ENCODE measurements around the gene PAQR5. TPM values are rescaled to one million over a fixed set of nuclear protein-coding genes. Genes with fewer than 3 reads are reported as not detected.
A peak's percentile ranks its signal among the peaks of the same experiment; 100 is the strongest.

PAQR5 gene
- total and polyA plus RNA-seq, 9 of the 15 experiments (the other 6 are each of a cell fraction or from before 2014, with no cell fraction given) = 0.04 to 0.08 TPM; not detected in 7

DNA sequence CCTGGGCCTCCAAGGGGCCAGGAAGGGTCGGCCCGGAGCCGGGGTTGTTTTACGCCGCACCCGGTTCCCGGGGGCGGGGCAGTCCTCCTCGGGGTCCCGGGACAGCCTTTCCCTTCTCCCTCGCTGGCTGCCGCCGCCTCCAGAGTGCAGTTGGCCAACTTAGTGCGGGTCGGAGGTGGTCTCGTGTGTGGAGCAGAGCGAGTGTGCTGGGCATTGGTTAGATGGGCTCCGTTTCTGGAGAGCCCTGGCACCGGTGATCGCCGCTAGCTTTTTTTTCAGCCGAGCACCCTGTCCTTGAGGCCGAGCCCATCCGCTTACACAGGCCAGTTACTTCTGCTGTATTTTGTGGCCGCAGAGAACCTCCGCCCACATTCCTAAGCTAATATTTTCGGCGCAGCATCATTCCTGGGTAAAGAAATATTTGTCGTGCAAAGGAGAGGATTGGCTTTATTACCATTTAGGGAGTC lies 116.0 kb downstream of the PAQR5 start (continued):
- TF ChIP-seq, protein P1, sequence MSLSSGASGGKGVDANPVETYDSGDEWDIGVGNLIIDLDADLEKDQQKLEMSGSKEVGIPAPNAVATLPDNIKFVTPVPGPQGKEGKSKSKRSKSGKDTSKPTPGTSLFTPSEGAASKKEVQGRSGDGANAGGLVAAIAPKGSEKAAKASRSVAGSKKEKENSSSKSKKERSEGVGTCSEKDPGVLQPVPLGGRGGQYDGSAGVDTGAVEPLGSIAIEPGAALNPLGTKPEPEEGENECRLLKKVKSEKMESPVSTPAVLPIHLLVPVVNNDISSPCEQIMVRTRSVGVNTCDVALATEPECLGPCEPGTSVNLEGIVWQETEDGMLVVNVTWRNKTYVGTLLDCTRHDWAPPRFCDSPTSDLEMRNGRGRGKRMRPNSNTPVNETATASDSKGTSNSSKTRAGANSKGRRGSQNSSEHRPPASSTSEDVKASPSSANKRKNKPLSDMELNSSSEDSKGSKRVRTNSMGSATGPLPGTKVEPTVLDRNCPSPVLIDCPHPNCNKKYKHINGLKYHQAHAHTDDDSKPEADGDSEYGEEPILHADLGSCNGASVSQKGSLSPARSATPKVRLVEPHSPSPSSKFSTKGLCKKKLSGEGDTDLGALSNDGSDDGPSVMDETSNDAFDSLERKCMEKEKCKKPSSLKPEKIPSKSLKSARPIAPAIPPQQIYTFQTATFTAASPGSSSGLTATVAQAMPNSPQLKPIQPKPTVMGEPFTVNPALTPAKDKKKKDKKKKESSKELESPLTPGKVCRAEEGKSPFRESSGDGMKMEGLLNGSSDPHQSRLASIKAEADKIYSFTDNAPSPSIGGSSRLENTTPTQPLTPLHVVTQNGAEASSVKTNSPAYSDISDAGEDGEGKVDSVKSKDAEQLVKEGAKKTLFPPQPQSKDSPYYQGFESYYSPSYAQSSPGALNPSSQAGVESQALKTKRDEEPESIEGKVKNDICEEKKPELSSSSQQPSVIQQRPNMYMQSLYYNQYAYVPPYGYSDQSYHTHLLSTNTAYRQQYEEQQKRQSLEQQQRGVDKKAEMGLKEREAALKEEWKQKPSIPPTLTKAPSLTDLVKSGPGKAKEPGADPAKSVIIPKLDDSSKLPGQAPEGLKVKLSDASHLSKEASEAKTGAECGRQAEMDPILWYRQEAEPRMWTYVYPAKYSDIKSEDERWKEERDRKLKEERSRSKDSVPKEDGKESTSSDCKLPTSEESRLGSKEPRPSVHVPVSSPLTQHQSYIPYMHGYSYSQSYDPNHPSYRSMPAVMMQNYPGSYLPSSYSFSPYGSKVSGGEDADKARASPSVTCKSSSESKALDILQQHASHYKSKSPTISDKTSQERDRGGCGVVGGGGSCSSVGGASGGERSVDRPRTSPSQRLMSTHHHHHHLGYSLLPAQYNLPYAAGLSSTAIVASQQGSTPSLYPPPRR (CRISPR knock-in tag; IDR thresholded peaks at IDR 0.05; ENCODE audit: borderline replicate concordance) = no peak

DNA sequence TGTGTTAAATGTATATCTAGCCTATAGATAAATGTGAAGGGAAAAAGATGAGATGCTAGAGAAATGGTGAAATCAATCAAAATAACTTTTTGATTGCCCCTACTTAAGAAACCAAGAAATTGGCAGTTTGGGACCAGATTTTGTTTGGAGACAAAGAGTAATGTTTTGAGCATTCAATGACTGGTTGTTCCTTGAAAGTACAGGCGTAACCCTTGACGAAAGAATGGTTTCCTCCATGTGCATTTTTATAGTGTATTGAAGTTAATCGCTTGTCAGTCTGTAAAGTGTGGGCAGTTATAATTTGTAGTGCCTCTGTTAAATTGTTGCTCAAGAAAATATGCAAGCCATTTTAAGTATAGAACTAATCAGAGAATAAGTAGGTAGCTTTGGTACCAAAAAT lies 116.7 kb downstream of the PAQR5 start:
- 3% methylated on average over 3 of the region's 3 CpGs for WGBS (ENCODE audit: insufficient coverage, low coverage, missing lambda C conversion rate)
- Histone ChIP-seq H3K9me3 (replicated peaks; ENCODE audit: control insufficient read depth, insufficient read depth, low read depth, low read length) (no peaks in the 10 kb centered on the region), H3K4me3 (peak overlapping the region; percentile 78), H3K27ac (ENCODE audit: extremely low read depth, low read depth, low read length) (peak overlapping the region; percentile 9; the same call in 1 of the 3 replicates), H3K27me3 (ENCODE audit: control insufficient read depth in 2 of 2, insufficient read depth in 2 of 2, low read length in 2 of 2) (no peaks in the 10 kb centered on the region), H3K9ac (ENCODE audit: insufficient read depth in 1 of 2, low read depth in 2 of 2, low read length in 2 of 2) (peak overlapping the region in 1 of 2 experiments; percentile 89; a peak in 2 of 4 replicates), H2AFZ (ENCODE audit: low read depth, low read length) (no peak overlapping the region), H3K4me1 (replicated peaks in 1 of 2; ENCODE audit: control insufficient read depth in 2 of 2, insufficient read depth in 2 of 2, low read length in 2 of 2) (peaks cover 0 to 9% of the 10 kb centered on the region in 2 experiments; a peak in 2 of 5 replicates), H3K36me3 (ENCODE audit: control insufficient read depth, insufficient read depth, low read length) (peaks cover 41% of the 10 kb centered on the region), H3K9me1 (ENCODE audit: control insufficient read depth, insufficient read depth, low read length) (no peaks in the 10 kb centered on the region), H3K4me2 (ENCODE audit: insufficient read depth, low read length) (peak overlapping the region; percentile 81), H3K79me2 (ENCODE audit: control insufficient read depth, insufficient read depth, low read length) (peaks cover 51% of the 10 kb centered on the region), H4K20me1 (replicated peaks; ENCODE audit: control insufficient read depth, insufficient read depth, low read length) (no peaks in the 10 kb centered on the region)
- in situ Hi-C loops (cut with MboI) = no loop called here
- BruUV-seq (replicated peaks) = TSS peak; percentile 61
- ChIA-PET CTCF (ENCODE audit: low intra/inter-chr PET ratio) (no interaction called here), POLR2A (interaction anchor here (1.0 to 4.1 kb wide), 5 partner anchors 8 to 41 kb away, joined by 4 to 30 read pairs (median 7); partner anchors contain the start of gene RPLP1)
- ATAC-seq (no peak), FAIRE-seq (no peak), DNase-seq (ENCODE audit: extremely low read depth in 1 of 4, low spot score in 3 of 4) (peak in 1 of 4 experiments; percentile 8)
- intact Hi-C loops (cut with micrococcal nuclease) = loop anchor here (2.0 to 5.0 kb wide), 2 partner anchors 37 to 47 kb away; partner anchors contain the start of gene RPLP1
- TF ChIP-seq ZNF408 (CRISPR knock-in tag; IDR thresholded peaks at IDR 0.05; ENCODE audit: low read depth) (no peak), FOXP1 (CRISPR knock-in tag; IDR thresholded peaks at IDR 0.05) (no peak), CBFA2T2 (conservative IDR thresholded peaks at IDR 0.05) (no peak), ZBTB17 (CRISPR knock-in tag; IDR thresholded peaks at IDR 0.05) (no peak)
- TF ChIP-seq, protein P2, sequence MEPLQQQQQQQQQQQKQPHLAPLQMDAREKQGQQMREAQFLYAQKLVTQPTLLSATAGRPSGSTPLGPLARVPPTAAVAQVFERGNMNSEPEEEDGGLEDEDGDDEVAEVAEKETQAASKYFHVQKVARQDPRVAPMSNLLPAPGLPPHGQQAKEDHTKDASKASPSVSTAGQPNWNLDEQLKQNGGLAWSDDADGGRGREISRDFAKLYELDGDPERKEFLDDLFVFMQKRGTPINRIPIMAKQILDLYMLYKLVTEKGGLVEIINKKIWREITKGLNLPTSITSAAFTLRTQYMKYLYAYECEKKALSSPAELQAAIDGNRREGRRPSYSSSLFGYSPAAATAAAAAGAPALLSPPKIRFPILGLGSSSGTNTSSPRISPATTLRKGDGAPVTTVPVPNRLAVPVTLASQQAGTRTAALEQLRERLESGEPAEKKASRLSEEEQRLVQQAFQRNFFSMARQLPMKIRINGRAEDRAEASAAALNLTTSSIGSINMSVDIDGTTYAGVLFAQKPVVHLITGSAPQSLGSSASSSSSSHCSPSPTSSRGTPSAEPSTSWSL (CRISPR knock-in tag; IDR thresholded peaks at IDR 0.05; ENCODE audit: borderline replicate concordance) = no peak
- TF ChIP-seq, protein P3, sequence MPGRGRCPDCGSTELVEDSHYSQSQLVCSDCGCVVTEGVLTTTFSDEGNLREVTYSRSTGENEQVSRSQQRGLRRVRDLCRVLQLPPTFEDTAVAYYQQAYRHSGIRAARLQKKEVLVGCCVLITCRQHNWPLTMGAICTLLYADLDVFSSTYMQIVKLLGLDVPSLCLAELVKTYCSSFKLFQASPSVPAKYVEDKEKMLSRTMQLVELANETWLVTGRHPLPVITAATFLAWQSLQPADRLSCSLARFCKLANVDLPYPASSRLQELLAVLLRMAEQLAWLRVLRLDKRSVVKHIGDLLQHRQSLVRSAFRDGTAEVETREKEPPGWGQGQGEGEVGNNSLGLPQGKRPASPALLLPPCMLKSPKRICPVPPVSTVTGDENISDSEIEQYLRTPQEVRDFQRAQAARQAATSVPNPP (IDR thresholded peaks at IDR 0.05; ENCODE audit: borderline replicate concordance, insufficient read depth, insufficient read length) = no peak
